Keratinocyte (primary cell): Measurements from ENCODE around the gene CLIC3. TPM values are rescaled to one million over a fixed set of nuclear protein-coding genes. Genes with fewer than 3 reads are reported as not detected.

Source experiments
- DNase-seq: peaks from one replicate; pipeline ENCODE4 v3.0.0-alpha.2; 2011; ENCODE audit warnings: low read depth, missing footprints, low spot score
- FAIRE-seq: peaks from 2 replicates; lab custom pipeline; 2011; peaks lifted over from hg19 to GRCh38; lab: Jason Lieb, UNC
- H2AFZ ChIP-seq: 2 replicates; pipeline ENCODE4 v1.6.0; 2012; ENCODE audit warnings: low read length, control low read depth, inconsistent platforms; ENCODE audit not compliant: control insufficient read depth
- H3K27ac ChIP-seq: 2 replicates; pipeline ENCODE4 v1.5.1; 2011; ENCODE audit warnings: low read length; ENCODE audit not compliant: control insufficient read depth, insufficient read depth
- H3K27me3 ChIP-seq: 3 replicates; pipeline ENCODE4 v1.6.0; 2011; ENCODE audit warnings: low read length; ENCODE audit not compliant: control insufficient read depth, insufficient read depth; ENCODE audit errors: extremely low read depth
- H3K36me3 ChIP-seq, 2 experiments: 2 replicates in 1 of 2; 3 replicates in 1 of 2; pipeline ENCODE4 v1.5.1; 2011; ENCODE audit warnings: low read length in 2 of 2, mild to moderate bottlenecking in 1 of 2; ENCODE audit not compliant: control insufficient read depth in 2 of 2, insufficient read depth in 2 of 2; ENCODE audit errors: extremely low read depth in 1 of 2
- H3K4me1 ChIP-seq: 3 replicates; pipeline ENCODE4 v1.5.1; 2011; ENCODE audit warnings: low read length; ENCODE audit not compliant: control insufficient read depth, insufficient read depth; ENCODE audit errors: extremely low read depth
- H3K4me2 ChIP-seq: 3 replicates; pipeline ENCODE4 v1.6.0; 2011; ENCODE audit warnings: low read depth, low read length; ENCODE audit not compliant: control insufficient read depth, insufficient read depth; ENCODE audit errors: extremely low read depth
- H3K4me3 ChIP-seq, 3 experiments: fragments of 200-600 bp in 1 of 3; sonication (generic) in 1 of 3; 2 replicates in 2 of 3; 3 replicates in 1 of 3; pipeline ENCODE4 v1.5.1; 2011 to 2016; ENCODE audit warnings: low read length in 3 of 3, mild to moderate bottlenecking in 3 of 3, control low read depth in 2 of 3, inconsistent platforms in 1 of 3, low read depth in 1 of 3, mixed read lengths in 1 of 3, mixed run types in 1 of 3, moderate library complexity in 1 of 3; ENCODE audit not compliant: control insufficient read depth in 2 of 3, insufficient read depth in 2 of 3; ENCODE audit errors: extremely low read depth in 1 of 3
- H3K79me2 ChIP-seq: 2 replicates; pipeline ENCODE4 v1.6.0; 2012; ENCODE audit warnings: low read length; ENCODE audit not compliant: control insufficient read depth, insufficient read depth
- H3K9ac ChIP-seq: 3 replicates; pipeline ENCODE4 v1.6.0; 2011; ENCODE audit warnings: low read length; ENCODE audit not compliant: control insufficient read depth, insufficient read depth; ENCODE audit errors: extremely low read depth
- H3K9me1 ChIP-seq: 3 replicates; pipeline ENCODE4 v1.6.0; 2011; ENCODE audit warnings: low read length; ENCODE audit not compliant: control insufficient read depth, insufficient read depth; ENCODE audit errors: extremely low read depth
- H3K9me3 ChIP-seq: 2 replicates; pipeline ENCODE4 v1.5.1; 2012; ENCODE audit warnings: low read depth, low read length; ENCODE audit not compliant: control insufficient read depth
- H4K20me1 ChIP-seq: 3 replicates; pipeline ENCODE4 v1.6.0; 2011; ENCODE audit warnings: low read length; ENCODE audit not compliant: control insufficient read depth, insufficient read depth; ENCODE audit errors: extremely low read depth
- EZH2 ChIP-seq: IDR thresholded peaks from one replicate; pipeline ENCODE4 v1.6.1; 2012; ENCODE audit warnings: inconsistent platforms, mild to moderate bottlenecking, low read length, moderate library complexity
- dilution Hi-C: fragments of 300-500 bp; cut with MboI; formaldehyde crosslinking; loops from one replicate; pipeline ENCODE4 v1.7.0; 2020; ENCODE audit warnings: low sequenced_read_pairs; ENCODE audit not compliant: extremely low pct_ligation_motif_present
- polyA plus RNA-seq, 5 experiments: library from polyadenylated mRNA; depleted of rRNA in 3 of 5; stranded (reverse) in 3 of 5; stranded (forward) in 1 of 5; unstranded in 1 of 5; fragments of >200 nt; gene quantifications; 1 replicate in 1 of 5; 2 replicates in 3 of 5; 3 replicates in 1 of 5; pipeline versions ENCODE4 v1.2.1 to v1.2.3, GENCODE V29; 2011 to 2012; ENCODE audit warnings: missing spikeins in 2 of 5, low read depth in 1 of 5, low replicate concordance in 1 of 5
- TF ChIP-seq, protein P1 (sequence below), 3 experiments: IDR thresholded peaks in 1 of 3; conservative IDR thresholded peaks in 1 of 3; optimal IDR thresholded peaks in 1 of 3; 2 replicates in 2 of 3; 3 replicates in 1 of 3; pipeline versions ENCODE3 to v1.5.1; 2011; ENCODE audit warnings: low read length in 3 of 3, mild to moderate bottlenecking in 3 of 3, moderate library complexity in 2 of 3, control low read depth in 1 of 3, inconsistent platforms in 1 of 3; ENCODE audit not compliant: insufficient read depth in 2 of 3; ENCODE audit errors: extremely low read depth in 1 of 3

Gene CLIC3
- polyA plus RNA-seq, 1 donor (not counting 4 experiments of a cell fraction or from before 2014, with no cell fraction given) = 5.5 TPM

DNA sequence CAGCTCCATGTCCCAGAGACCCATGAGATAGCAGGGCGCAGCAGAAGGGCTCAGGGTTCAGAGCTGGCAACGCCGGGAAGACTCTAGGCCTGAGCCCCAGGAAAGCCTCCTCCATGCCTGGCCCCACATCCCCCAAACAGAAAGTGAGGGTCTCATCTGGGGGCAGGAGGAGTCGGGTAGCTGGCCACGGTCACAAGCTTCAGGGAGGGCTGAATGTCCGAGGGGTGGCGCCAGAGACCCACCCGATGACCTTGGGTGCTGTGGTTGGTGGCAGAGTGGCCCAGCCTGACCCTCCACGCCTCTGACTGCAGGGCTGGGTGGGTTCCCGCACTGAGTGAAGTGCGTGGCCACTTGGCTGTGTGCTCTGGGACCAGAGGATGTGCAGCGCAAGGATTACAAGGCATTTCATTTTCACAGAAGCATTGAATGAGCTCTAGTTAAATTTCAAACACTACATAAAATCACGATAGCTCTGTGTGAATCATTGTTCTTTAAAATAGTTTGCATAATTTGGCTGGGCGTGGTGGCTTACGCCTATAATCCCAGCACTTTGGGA, 48.3 kb downstream of the CLIC3 start:
- Histone ChIP-seq H3K4me2 (no peak overlapping the region), H3K36me3 (no peaks in the 10 kb centered on the region), H2AFZ (no peak overlapping the region), H4K20me1 (no peaks in the 10 kb centered on the region), H3K9ac (no peak overlapping the region), H3K9me3 (no peaks in the 10 kb centered on the region), H3K4me3 (no peak overlapping the region), H3K27ac (no peak overlapping the region), H3K9me1 (no peaks in the 10 kb centered on the region), H3K79me2 (peaks cover 12% of the 10 kb centered on the region), H3K4me1 (peaks cover 19% of the 10 kb centered on the region), H3K27me3 (no peaks in the 10 kb centered on the region)
- dilution Hi-C loops = loop anchor here (25.0 kb wide), 1 partner anchor 136 kb away; the partner anchor contains the start of gene RABL6
- DNase-seq (no peak), FAIRE-seq (peak; percentile 17)
- TF ChIP-seq, protein P1, sequence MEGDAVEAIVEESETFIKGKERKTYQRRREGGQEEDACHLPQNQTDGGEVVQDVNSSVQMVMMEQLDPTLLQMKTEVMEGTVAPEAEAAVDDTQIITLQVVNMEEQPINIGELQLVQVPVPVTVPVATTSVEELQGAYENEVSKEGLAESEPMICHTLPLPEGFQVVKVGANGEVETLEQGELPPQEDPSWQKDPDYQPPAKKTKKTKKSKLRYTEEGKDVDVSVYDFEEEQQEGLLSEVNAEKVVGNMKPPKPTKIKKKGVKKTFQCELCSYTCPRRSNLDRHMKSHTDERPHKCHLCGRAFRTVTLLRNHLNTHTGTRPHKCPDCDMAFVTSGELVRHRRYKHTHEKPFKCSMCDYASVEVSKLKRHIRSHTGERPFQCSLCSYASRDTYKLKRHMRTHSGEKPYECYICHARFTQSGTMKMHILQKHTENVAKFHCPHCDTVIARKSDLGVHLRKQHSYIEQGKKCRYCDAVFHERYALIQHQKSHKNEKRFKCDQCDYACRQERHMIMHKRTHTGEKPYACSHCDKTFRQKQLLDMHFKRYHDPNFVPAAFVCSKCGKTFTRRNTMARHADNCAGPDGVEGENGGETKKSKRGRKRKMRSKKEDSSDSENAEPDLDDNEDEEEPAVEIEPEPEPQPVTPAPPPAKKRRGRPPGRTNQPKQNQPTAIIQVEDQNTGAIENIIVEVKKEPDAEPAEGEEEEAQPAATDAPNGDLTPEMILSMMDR (optimal IDR thresholded peaks at IDR 0.05 in 1 of 3, IDR thresholded peaks at IDR 0.05 in 1 of 3, conservative IDR thresholded peaks at IDR 0.05 in 1 of 3; ENCODE audit: extremely low read depth in 1 of 3, insufficient read depth in 2 of 3, low read length in 3 of 3) = peak in 2 of 3 experiments; percentile 12 to 43
- TF ChIP-seq EZH2 = no peak

DNA sequence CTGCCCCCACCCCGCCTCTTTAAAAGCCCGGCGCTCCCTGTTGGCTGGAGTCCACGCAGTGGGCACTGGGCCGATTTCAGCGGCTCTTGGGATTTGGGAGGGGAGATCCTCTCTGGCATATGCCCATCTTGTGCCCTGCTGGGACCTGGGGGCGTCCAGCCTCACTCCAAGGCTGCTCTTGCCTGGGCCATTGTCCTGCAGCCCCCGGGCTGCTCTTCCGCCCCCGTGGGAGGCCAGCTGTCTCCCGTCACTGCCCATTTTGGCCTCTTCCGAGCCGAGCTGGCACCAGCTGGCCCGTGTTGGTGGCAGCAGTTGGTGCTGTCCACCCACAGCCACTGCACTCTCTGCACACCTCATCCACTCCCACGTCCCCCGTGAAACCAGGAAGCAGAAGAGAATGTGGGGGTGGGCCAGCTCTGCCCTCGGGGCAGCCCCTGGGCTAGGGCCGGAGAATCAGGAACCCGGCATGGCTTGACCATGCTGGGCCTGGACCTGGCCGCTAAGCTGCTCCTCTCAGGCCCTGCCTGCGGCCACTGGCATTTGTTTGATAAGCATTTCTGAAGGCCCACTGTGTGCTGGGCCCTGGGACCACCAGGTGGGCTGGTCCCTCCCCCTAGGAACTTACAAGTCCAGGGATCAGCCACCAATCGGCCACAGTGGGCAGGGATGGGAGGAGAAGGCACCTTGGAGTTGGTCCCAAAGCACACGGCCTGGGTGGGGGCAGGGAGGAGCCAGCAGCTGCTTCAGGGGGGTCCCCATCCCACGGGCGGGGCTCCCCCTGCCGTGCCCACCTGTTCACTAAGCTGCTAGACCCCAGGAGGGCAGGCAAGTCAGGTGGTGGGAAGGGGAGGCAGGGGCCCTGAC, 49.1 kb downstream of the CLIC3 start:
- Histone ChIP-seq H3K27ac (no peak overlapping the region), H4K20me1 (no peaks in the 10 kb centered on the region), H3K4me1 (peaks cover 19% of the 10 kb centered on the region), H3K36me3 (peaks cover under 1 to 3% of the 10 kb centered on the region in 2 experiments), H3K9me1 (no peaks in the 10 kb centered on the region), H3K27me3 (no peaks in the 10 kb centered on the region), H3K4me2 (no peak overlapping the region), H3K9ac (no peak overlapping the region), H3K4me3 (no peak overlapping the region), H2AFZ (no peak overlapping the region), H3K79me2 (peaks cover 20% of the 10 kb centered on the region), H3K9me3 (no peaks in the 10 kb centered on the region)
- DNase-seq (no peak), FAIRE-seq (no peak)
- TF ChIP-seq, protein P1 (optimal IDR thresholded peaks at IDR 0.05 in 1 of 3, IDR thresholded peaks at IDR 0.05 in 1 of 3, conservative IDR thresholded peaks at IDR 0.05 in 1 of 3; ENCODE audit: extremely low read depth in 1 of 3, insufficient read depth in 2 of 3, low read length in 3 of 3) = no peak
- TF ChIP-seq EZH2 = no peak
- dilution Hi-C loops = loop anchor here (25.0 kb wide), 1 partner anchor 135 kb away; the partner anchor contains the start of gene RABL6
